GM20000 (cell line): ENCODE data around the gene KDM1A.

Source experiments
- DNase-seq: peaks from one replicate; pipeline ENCODE4 v3.0.0; 2012; ENCODE audit warnings: low spot score
- CTCF ChIP-seq: IDR thresholded peaks from 2 replicates; pipeline ENCODE4 v1.5.1; 2012; ENCODE audit warnings: mild to moderate bottlenecking, control low read depth; ENCODE audit errors: extremely low read depth, missing control alignments

Gene KDM1A

GRCh38 chr1:23039308-23039826 lies 20.1 kb downstream of the KDM1A start:
- no peak for TF ChIP-seq CTCF

GRCh38 chr1:23040509-23040908 lies 21.2 kb downstream of the KDM1A start:
- no peak for TF ChIP-seq CTCF
- no peak for DNase-seq

More at GRCh38 chr1:23039308-23039826, 20.1 kb downstream of the KDM1A start:
- no peak for DNase-seq

GRCh38 chr1:23044035-23044434 lies 24.8 kb downstream of the KDM1A start:
- TF ChIP-seq CTCF: no peak
- no peak for DNase-seq

GRCh38 chr1:23050201-23050600 lies 30.9 kb downstream of the KDM1A start:
- TF ChIP-seq CTCF: no peak
- no peak for DNase-seq

- TF ChIP-seq CTCF: no peak
- no peak for DNase-seq
Measured at GRCh38 chr1:23051290-23051909, 32.1 kb downstream of the KDM1A start.

GRCh38 chr1:23057301-23057700 lies 38.0 kb downstream of the KDM1A start:
- no peak for DNase-seq
- no peak for TF ChIP-seq CTCF

- no peak for TF ChIP-seq CTCF
- DNase-seq: no peak
Measured at GRCh38 chr1:23062271-23062670, 43.0 kb downstream of the KDM1A start.
